MM.1S (cell line): ENCODE data around the gene TMEM205.
A peak's percentile ranks its signal among the peaks of the same experiment; 100 is the strongest.

ENCODE experiments used
- DNase-seq: peaks from one replicate; pipeline ENCODE4 v3.0.0-alpha.2; 2015
- H2AFZ ChIP-seq: fragments of 300-600 bp; sonication (generic); 2 replicates; pipeline ENCODE4 v1.6.0; 2016; ENCODE audit warnings: antibody characterized with exemption, low read length
- H3F3A ChIP-seq: fragments of 300-600 bp; sonication (generic); 2 replicates; pipeline ENCODE4 v1.6.1; 2016; ENCODE audit warnings: mild to moderate bottlenecking, antibody characterized with exemption, low read length, moderate library complexity, mixed read lengths; ENCODE audit not compliant: insufficient read depth
- H3K27ac ChIP-seq: fragments of 300-600 bp; sonication (generic); 2 replicates; pipeline ENCODE4 v1.5.1; 2016; ENCODE audit warnings: mild to moderate bottlenecking, low read length
- H3K27me3 ChIP-seq: fragments of 300-600 bp; sonication (generic); replicated peaks from 2 replicates; pipeline ENCODE4 v1.6.0; 2016; ENCODE audit warnings: low read length; ENCODE audit not compliant: insufficient read depth
- H3K36me3 ChIP-seq: fragments of 300-600 bp; sonication (generic); replicated peaks from 2 replicates; pipeline ENCODE4 v1.6.1; 2016; ENCODE audit warnings: mild to moderate bottlenecking, low read length, mixed read lengths; ENCODE audit not compliant: insufficient read depth
- H3K4me1 ChIP-seq: fragments of 300-600 bp; sonication (generic); 2 replicates; pipeline ENCODE4 v1.6.1; 2016; ENCODE audit warnings: low read length, mixed read lengths
- H3K4me2 ChIP-seq: fragments of 300-600 bp; sonication (generic); 2 replicates; pipeline ENCODE4 v1.6.0; 2016; ENCODE audit warnings: low read depth, low read length
- H3K4me3 ChIP-seq: fragments of 300-600 bp; sonication (generic); 2 replicates; pipeline ENCODE4 v1.5.1; 2016; ENCODE audit warnings: low read length, mixed read lengths
- H3K79me2 ChIP-seq: fragments of 300-600 bp; sonication (generic); 2 replicates; pipeline ENCODE4 v1.6.1; 2016; ENCODE audit warnings: mixed run types, low read length, mixed read lengths
- H3K9ac ChIP-seq: fragments of 300-600 bp; sonication (generic); 2 replicates; pipeline ENCODE4 v1.6.1; 2016; ENCODE audit warnings: low read length, mixed read lengths
- H3K9me2 ChIP-seq: fragments of 300-600 bp; sonication (generic); replicated peaks from 2 replicates; pipeline ENCODE4 v1.6.1; 2016; ENCODE audit warnings: mild to moderate bottlenecking, low read length, mixed read lengths; ENCODE audit not compliant: insufficient read depth
- H3K9me3 ChIP-seq: fragments of 300-600 bp; sonication (generic); replicated peaks from 2 replicates; pipeline ENCODE4 v1.6.1; 2016; ENCODE audit warnings: mild to moderate bottlenecking, low read length, mixed read lengths; ENCODE audit not compliant: insufficient read depth
- H4K20me1 ChIP-seq: fragments of 300-600 bp; sonication (generic); 2 replicates; pipeline ENCODE4 v1.6.1; 2016; ENCODE audit warnings: mild to moderate bottlenecking, low read length, moderate library complexity, mixed read lengths; ENCODE audit not compliant: insufficient read depth
- EZH2 ChIP-seq: fragments of 300-600 bp; sonication (generic); optimal IDR thresholded peaks from 2 replicates; pipeline ENCODE3; 2017; ENCODE audit warnings: low read depth, mild to moderate bottlenecking, antibody characterized with exemption, low read length, mixed read lengths
- EZH2phosphoT487 ChIP-seq: fragments of 300-600 bp; sonication (generic); IDR thresholded peaks from 2 replicates; pipeline ENCODE4 v1.6.1; 2018; ENCODE audit warnings: antibody characterized with exemption, low read length
- TF ChIP-seq, protein P1 (sequence below): fragments of 300-600 bp; sonication (generic); IDR thresholded peaks from 2 replicates; pipeline ENCODE4 v1.5.1; 2016; ENCODE audit warnings: antibody characterized with exemption, low read length, mixed read lengths

Gene TMEM205

DNA sequence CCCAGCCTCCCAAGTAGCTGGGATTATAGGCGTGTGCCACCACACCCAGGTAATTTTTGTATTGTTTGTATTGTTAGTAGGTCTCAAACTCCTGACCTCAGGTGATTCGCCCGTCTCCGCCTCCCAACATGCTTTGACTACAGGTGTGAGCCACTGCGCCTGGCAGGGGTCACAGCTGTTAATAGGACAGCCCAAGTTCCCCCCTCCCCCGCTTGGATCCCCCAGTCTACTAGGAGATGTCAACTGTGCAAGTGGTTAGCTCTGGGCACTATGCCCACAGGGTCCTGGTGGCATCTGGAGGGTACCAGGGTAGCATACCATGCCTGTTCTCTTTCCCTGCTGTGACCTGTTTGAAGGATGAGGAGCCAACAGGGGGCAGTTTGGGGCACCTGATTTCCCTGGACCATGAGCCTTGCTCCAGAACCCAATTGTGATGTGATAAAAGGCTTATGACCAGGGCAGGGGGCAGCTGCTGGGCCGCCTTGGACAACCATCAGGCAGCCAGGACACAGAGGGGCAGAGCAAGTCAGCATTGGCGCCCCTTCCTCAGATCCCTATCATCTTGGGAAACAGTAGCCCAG, 50.3 kb downstream of the TMEM205 start, which contains the start of gene TSPAN16:
TSPAN16 (plus strand) TSS at position 496 of the 581 bp plus-strand sequence. CDS start 138 bp downstream, outside the sequence.
- no peak within 1 kb of the TSS for H3K4me3 ChIP-seq
- TF ChIP-seq, protein P1, sequence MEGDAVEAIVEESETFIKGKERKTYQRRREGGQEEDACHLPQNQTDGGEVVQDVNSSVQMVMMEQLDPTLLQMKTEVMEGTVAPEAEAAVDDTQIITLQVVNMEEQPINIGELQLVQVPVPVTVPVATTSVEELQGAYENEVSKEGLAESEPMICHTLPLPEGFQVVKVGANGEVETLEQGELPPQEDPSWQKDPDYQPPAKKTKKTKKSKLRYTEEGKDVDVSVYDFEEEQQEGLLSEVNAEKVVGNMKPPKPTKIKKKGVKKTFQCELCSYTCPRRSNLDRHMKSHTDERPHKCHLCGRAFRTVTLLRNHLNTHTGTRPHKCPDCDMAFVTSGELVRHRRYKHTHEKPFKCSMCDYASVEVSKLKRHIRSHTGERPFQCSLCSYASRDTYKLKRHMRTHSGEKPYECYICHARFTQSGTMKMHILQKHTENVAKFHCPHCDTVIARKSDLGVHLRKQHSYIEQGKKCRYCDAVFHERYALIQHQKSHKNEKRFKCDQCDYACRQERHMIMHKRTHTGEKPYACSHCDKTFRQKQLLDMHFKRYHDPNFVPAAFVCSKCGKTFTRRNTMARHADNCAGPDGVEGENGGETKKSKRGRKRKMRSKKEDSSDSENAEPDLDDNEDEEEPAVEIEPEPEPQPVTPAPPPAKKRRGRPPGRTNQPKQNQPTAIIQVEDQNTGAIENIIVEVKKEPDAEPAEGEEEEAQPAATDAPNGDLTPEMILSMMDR = no peak
- no peak for TF ChIP-seq EZH2phosphoT487
- no peak for TF ChIP-seq EZH2
- no peak for DNase-seq
- no peak within 1 kb of the TSS for H3K9ac ChIP-seq
- H3K79me2 ChIP-seq = no peaks in the 10 kb centered on the region
- peaks cover 84% of the 10 kb centered on the region for H3K27me3 ChIP-seq
- H3F3A ChIP-seq = no peaks in the 10 kb centered on the region
- no peaks in the 10 kb centered on the region for H3K9me2 ChIP-seq
- H4K20me1 ChIP-seq = no peaks in the 10 kb centered on the region
- peaks cover 4% of the 10 kb centered on the region; the same call in 1 of the 2 replicates for H3K4me1 ChIP-seq
- H3K4me2 ChIP-seq = no peak within 1 kb of the TSS
- H3K27ac ChIP-seq = no peak within 1 kb of the TSS
- H3K9me3 ChIP-seq = no peaks in the 10 kb centered on the region
- H3K36me3 ChIP-seq = no peaks in the 10 kb centered on the region
- no peak within 1 kb of the TSS for H2AFZ ChIP-seq

DNA sequence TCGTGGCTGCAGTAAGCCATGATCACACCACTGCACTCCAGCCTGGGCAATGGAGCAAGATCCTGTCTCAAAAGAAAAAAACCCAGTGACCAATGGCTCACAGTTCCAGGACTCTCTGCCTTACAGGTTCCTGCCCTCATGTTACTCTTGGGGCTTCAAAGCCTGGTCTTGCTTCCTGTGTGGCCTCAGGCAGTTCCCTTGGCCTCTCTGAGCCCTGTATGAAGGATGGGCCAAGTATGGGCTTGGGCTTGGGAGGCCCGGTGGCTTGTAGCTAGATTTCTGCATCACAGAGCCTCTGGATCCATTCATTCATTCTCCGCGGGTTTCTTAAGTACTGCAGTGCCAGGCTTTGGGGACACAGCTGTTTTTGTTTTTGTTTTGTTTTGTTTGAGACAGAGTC, 50.9 kb downstream of the TMEM205 start:
- no peak for DNase-seq
- H3K4me2 ChIP-seq = no peak overlapping the region
- no peak overlapping the region for H3K9ac ChIP-seq
- H3K79me2 ChIP-seq = no peaks in the 10 kb centered on the region
- H3K4me3 ChIP-seq = no peak overlapping the region
- no peak overlapping the region for H3K27ac ChIP-seq
- H4K20me1 ChIP-seq = no peaks in the 10 kb centered on the region
- H3K27me3 ChIP-seq = peaks cover 84% of the 10 kb centered on the region
- no peaks in the 10 kb centered on the region for H3K9me3 ChIP-seq
- H3K9me2 ChIP-seq = no peaks in the 10 kb centered on the region
- H3K36me3 ChIP-seq = no peaks in the 10 kb centered on the region
- H2AFZ ChIP-seq = no peak overlapping the region
- H3F3A ChIP-seq = no peaks in the 10 kb centered on the region
- TF ChIP-seq EZH2phosphoT487 = no peak
- TF ChIP-seq, protein P1 = no peak
- TF ChIP-seq EZH2 = no peak
- H3K4me1 ChIP-seq = peaks cover 4% of the 10 kb centered on the region; the same call in 1 of the 2 replicates

DNA sequence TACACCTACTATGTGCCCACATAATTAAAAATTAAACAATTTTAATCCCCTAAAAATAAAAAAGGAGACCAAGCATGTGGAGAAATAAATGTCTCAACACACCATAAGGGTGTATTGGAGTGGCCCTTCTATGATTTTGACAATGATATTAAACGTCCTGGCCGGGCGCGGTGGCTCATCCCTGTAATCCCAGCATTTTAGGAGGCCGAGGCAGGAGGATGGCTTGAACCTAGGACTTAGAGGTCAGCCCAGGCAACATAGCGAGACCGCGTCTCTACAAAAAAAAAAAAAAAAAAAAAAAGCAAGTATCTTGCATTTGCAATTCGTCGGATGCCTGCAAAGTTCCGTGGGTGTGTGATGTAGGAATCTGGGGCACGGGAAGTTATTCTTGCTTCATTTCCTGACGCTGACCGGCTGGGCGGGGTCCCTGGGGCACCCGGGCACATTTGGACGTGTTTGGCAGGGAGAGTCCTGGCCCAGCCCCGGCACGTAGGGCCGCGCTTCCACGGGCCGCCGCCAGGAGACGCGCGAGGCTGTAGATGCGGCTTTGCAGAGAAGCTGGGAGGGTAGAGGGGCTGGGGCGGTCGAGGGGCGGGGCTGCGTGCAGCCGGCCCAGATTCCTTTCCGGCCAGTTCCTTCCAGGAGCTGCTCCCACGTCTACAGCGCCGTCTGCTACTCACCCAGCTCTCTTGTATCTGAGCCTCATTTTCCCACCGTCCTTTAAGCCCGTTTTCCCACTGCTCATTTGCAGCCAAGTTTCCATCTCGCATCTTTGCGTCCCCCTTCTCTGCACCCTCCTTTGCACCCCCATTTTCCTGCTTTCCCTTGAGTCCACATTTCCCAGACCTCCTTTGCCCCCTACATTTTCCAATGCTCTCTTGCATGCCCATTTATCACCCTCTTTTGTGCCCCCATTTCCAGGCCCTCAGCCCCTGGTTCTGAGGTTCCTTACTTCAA, 52.4 kb downstream of the TMEM205 start:
- H3K4me2 ChIP-seq = peak overlapping the region; percentile 50; the same call in 1 of the 2 replicates
- H3K79me2 ChIP-seq = no peaks in the 10 kb centered on the region
- no peak for TF ChIP-seq EZH2phosphoT487
- TF ChIP-seq, protein P1 = peak; percentile 95
- peak; percentile 61 for DNase-seq
- H3K36me3 ChIP-seq = no peaks in the 10 kb centered on the region
- peaks cover 84% of the 10 kb centered on the region for H3K27me3 ChIP-seq
- H3K4me1 ChIP-seq = peaks cover 4% of the 10 kb centered on the region; the same call in 1 of the 2 replicates
- H3K9me3 ChIP-seq = no peaks in the 10 kb centered on the region
- no peak overlapping the region for H3K9ac ChIP-seq
- H3F3A ChIP-seq = no peaks in the 10 kb centered on the region
- peak overlapping the region; percentile 33; the same call in 1 of the 2 replicates for H3K4me3 ChIP-seq
- H3K27ac ChIP-seq = no peak overlapping the region
- 0 out of 2 replicates have a peak overlapping the region, but pooled peaks have one; percentile 16 for H2AFZ ChIP-seq
- H4K20me1 ChIP-seq = no peaks in the 10 kb centered on the region
- no peaks in the 10 kb centered on the region for H3K9me2 ChIP-seq
